Naive thymus-derived CD4-positive, alpha-beta T cell (primary cell): ENCODE measurements around the gene TSSC4. TPM values are rescaled to one million over a fixed set of nuclear protein-coding genes. Genes with fewer than 3 reads are reported as not detected.

Experiments used
- ATAC-seq: fragments of 150-1000 bp; cut with Tn5 transposase; 2 replicates; pipeline ENCODE4 v1.10.0; 2021; ENCODE audit warnings: mild to moderate bottlenecking, moderate library complexity
- CTCF ChIA-PET: fragments of 350-600 bp; sonication (Branson Sonifier 250); formaldehyde crosslinking; loops from one replicate; lab custom pipeline; 2021; ENCODE audit warnings: antibody characterized with exemption; lab: Charles Lee
- POLR2A ChIA-PET: fragments of 350-600 bp; sonication (Branson Sonifier 250); formaldehyde crosslinking; loops from one replicate; lab custom pipeline; 2021; ENCODE audit warnings: antibody characterized with exemption, inconsistent platforms; lab: Charles Lee
- DNase-seq, 9 donors: peaks; one replicate each; pipeline versions ENCODE4 v3.0.0 to v3.0.0-alpha.2; 2020 to 2022; ENCODE audit warnings: mixed read lengths in 1 of 9
- H3K27ac ChIP-seq: one replicate; pipeline ENCODE4 v1.7.0; 2013; ENCODE audit warnings: mild to moderate bottlenecking, low read depth, low read length, moderate library complexity
- H3K27me3 ChIP-seq, 2 donors: one replicate each; pipeline ENCODE4 v1.7.0; 2013; ENCODE audit warnings: low read length in 2 of 2, mild to moderate bottlenecking in 2 of 2, moderate library complexity in 2 of 2; ENCODE audit not compliant: control insufficient read depth in 2 of 2, insufficient read depth in 2 of 2
- H3K36me3 ChIP-seq, 3 experiments: 1 replicate in 2 of 3; 2 replicates in 1 of 3; pipeline ENCODE4 v1.7.0; 2013; ENCODE audit warnings: low read length in 3 of 3, mild to moderate bottlenecking in 3 of 3, moderate library complexity in 1 of 3; ENCODE audit not compliant: insufficient read depth in 3 of 3, control insufficient read depth in 2 of 3
- H3K4me1 ChIP-seq, 2 donors: one replicate each; pipeline ENCODE4 v1.7.0; 2013; ENCODE audit warnings: low read length in 2 of 2, mild to moderate bottlenecking in 2 of 2, moderate library complexity in 1 of 2; ENCODE audit not compliant: control insufficient read depth in 2 of 2, insufficient read depth in 2 of 2
- H3K4me3 ChIP-seq: 2 replicates; pipeline ENCODE4 v1.7.0; 2013; ENCODE audit warnings: mild to moderate bottlenecking, low read length
- H3K9me3 ChIP-seq, 3 experiments: 1 replicate in 2 of 3; 2 replicates in 1 of 3; pipeline ENCODE4 v1.7.0; 2013; ENCODE audit warnings: low read length in 3 of 3; ENCODE audit not compliant: control insufficient read depth in 2 of 3
- H3K27ac Mint-ChIP-seq, 9 donors: one replicate each; pipeline ENCODE4 v1.8.0; 2020 to 2022; ENCODE audit warnings: mixed read lengths in 9 of 9, mild to moderate bottlenecking in 8 of 9, moderate library complexity in 5 of 9, inconsistent platforms in 2 of 9
- H3K27me3 Mint-ChIP-seq, 5 donors: one replicate each; pipeline ENCODE4 v1.8.0; 2021 to 2022; ENCODE audit warnings: mixed read lengths in 5 of 5, mild to moderate bottlenecking in 1 of 5
- H3K36me3 Mint-ChIP-seq, 5 donors: one replicate each; pipeline ENCODE4 v1.8.0; 2020 to 2022; ENCODE audit warnings: mixed read lengths in 5 of 5, mild to moderate bottlenecking in 3 of 5, inconsistent platforms in 1 of 5
- H3K4me1 Mint-ChIP-seq, 7 donors: one replicate each; pipeline ENCODE4 v1.8.0; 2020 to 2022; ENCODE audit warnings: mixed read lengths in 7 of 7, mild to moderate bottlenecking in 3 of 7, inconsistent platforms in 1 of 7
- H3K4me3 Mint-ChIP-seq, 10 donors: one replicate each; pipeline ENCODE4 v1.8.0; 2020 to 2022; ENCODE audit warnings: mild to moderate bottlenecking in 10 of 10, mixed read lengths in 10 of 10, moderate library complexity in 6 of 10, inconsistent platforms in 2 of 10
- H3K9me3 Mint-ChIP-seq, 11 donors: one replicate each; pipeline ENCODE4 v1.8.0; 2020 to 2022; ENCODE audit warnings: mixed read lengths in 11 of 11, mild to moderate bottlenecking in 4 of 11, inconsistent platforms in 1 of 11, moderate library complexity in 1 of 11
- intact Hi-C, 2 donors: fragments of 100-400 bp; cut with micrococcal nuclease; formaldehyde crosslinking; loops; one replicate each; pipeline ENCODE4 v1.15.1; 2023
- polyA plus RNA-seq, 2 donors: library from polyadenylated mRNA; unstranded; fragments of 300-500 nt; fragmentation: Illumina TruSeq; gene quantifications; one replicate each; pipeline ENCODE4 v1.2.3, GENCODE V29; 2021
- total RNA-seq, 6 experiments: library from RNA in 5 of 6; stranded (reverse) in 5 of 6; gene quantifications; 1 replicate in 5 of 6; 2 replicates in 1 of 6; pipeline ENCODE4 v1.2.3 and lab custom pipeline; 2021 to 2026

The TSSC4 gene
- total and polyA plus RNA-seq, 7 experiments from 2014 or later = 43.6 to 83.7 (median 51.7) TPM

GRCh38 chr11:2451336-2451735 is 50.8 kb downstream of the TSSC4 start:
- no peaks in the 10 kb centered on the region for H3K9me3 Mint-ChIP-seq
- CTCF ChIA-PET = no interaction called here
- Histone ChIP-seq H3K27me3 (no peaks in the 10 kb centered on the region), H3K27ac (no peak overlapping the region), H3K4me1 (peaks cover 7 to 26% of the 10 kb centered on the region in 2 donors), H3K4me3 (no peak overlapping the region), H3K9me3 (no peaks in the 10 kb centered on the region), H3K36me3 (peaks cover 0 to 10% (median 0%) of the 10 kb centered on the region in 3 experiments)
- DNase-seq (no peak), ATAC-seq (no peak)
- no peak overlapping the region for H3K27ac Mint-ChIP-seq
- peaks cover 0 to 22% (median 4%) of the 10 kb centered on the region in 5 donors for H3K36me3 Mint-ChIP-seq
- H3K27me3 Mint-ChIP-seq = no peaks in the 10 kb centered on the region
- peaks cover 12 to 32% (median 21%) of the 10 kb centered on the region in 7 donors for H3K4me1 Mint-ChIP-seq
- intact Hi-C loops = no loop called here
- POLR2A ChIA-PET = no interaction called here
- H3K4me3 Mint-ChIP-seq = no peak overlapping the region

GRCh38 chr11:2451916-2452315 is 51.4 kb downstream of the TSSC4 start:
- Mint-ChIP-seq H3K27me3 (no peaks in the 10 kb centered on the region), H3K36me3 (peaks cover 0 to 22% (median 4%) of the 10 kb centered on the region in 5 donors), H3K9me3 (no peaks in the 10 kb centered on the region), H3K4me1 (peaks cover 10 to 31% (median 18%) of the 10 kb centered on the region in 7 donors), H3K27ac (peak overlapping the region in 1 of 9 donors; percentile 12), H3K4me3 (no peak overlapping the region)
- Histone ChIP-seq H3K36me3 (peaks cover 0 to 10% (median 0%) of the 10 kb centered on the region in 3 experiments), H3K4me3 (no peak overlapping the region), H3K9me3 (no peaks in the 10 kb centered on the region), H3K27me3 (no peaks in the 10 kb centered on the region), H3K27ac (no peak overlapping the region), H3K4me1 (peaks cover 2 to 20% of the 10 kb centered on the region in 2 donors)
- ChIA-PET POLR2A (interaction anchor here (0.7 to 0.9 kb wide), 2 partner anchors 17 to 22 kb away, joined by 3 read pairs; no protein-coding TSS in a partner anchor), CTCF (interaction anchor here (1.4 kb wide), 1 partner anchor 79 kb away, joined by 4 read pairs; no protein-coding TSS in a partner anchor)
- intact Hi-C loops = no loop called here
- DNase-seq = no peak
- no peak for ATAC-seq

- ChIA-PET CTCF (interaction anchor here (1.4 kb wide), 1 partner anchor 78 kb away, joined by 4 read pairs; no protein-coding TSS in a partner anchor), POLR2A (interaction anchor here (0.7 to 0.9 kb wide), 2 partner anchors 16 to 22 kb away, joined by 3 read pairs; no protein-coding TSS in a partner anchor)
- no peak for DNase-seq
These were observed 51.9 kb downstream of the TSSC4 start for GRCh38 chr11:2452321-2453012.

GRCh38 chr11:2453436-2453835 is 52.9 kb downstream of the TSSC4 start:
- Histone ChIP-seq H3K36me3 (peaks cover 0 to 10% (median 0%) of the 10 kb centered on the region in 3 experiments), H3K4me3 (no peak overlapping the region), H3K27ac (no peak overlapping the region), H3K27me3 (no peaks in the 10 kb centered on the region), H3K4me1 (peaks cover 0 to 5% of the 10 kb centered on the region in 2 donors), H3K9me3 (no peaks in the 10 kb centered on the region)
- Mint-ChIP-seq H3K4me1 (peaks cover 0 to 31% (median 9%) of the 10 kb centered on the region in 7 donors), H3K36me3 (peaks cover 0 to 22% (median 4%) of the 10 kb centered on the region in 5 donors), H3K9me3 (no peaks in the 10 kb centered on the region), H3K4me3 (no peak overlapping the region), H3K27me3 (no peaks in the 10 kb centered on the region), H3K27ac (no peak overlapping the region)
- ChIA-PET CTCF (interaction anchor here (0.6 kb wide), 1 partner anchor 160 kb away, joined by 4 read pairs; no protein-coding TSS in a partner anchor), POLR2A (interaction anchor here (1.7 kb wide), 1 partner anchor 12 kb away, joined by 8 read pairs; no protein-coding TSS in a partner anchor)
- ATAC-seq (no peak), DNase-seq (no peak)
- intact Hi-C loops = no loop called here

More at GRCh38 chr11:2452321-2453012, 51.9 kb downstream of the TSSC4 start:
- Histone ChIP-seq H3K9me3 (no peaks in the 10 kb centered on the region), H3K27me3 (no peaks in the 10 kb centered on the region), H3K36me3 (peaks cover 0 to 10% (median 0%) of the 10 kb centered on the region in 3 experiments), H3K4me1 (peaks cover 0 to 15% of the 10 kb centered on the region in 2 donors), H3K4me3 (no peak overlapping the region), H3K27ac (no peak overlapping the region)
- Mint-ChIP-seq H3K27ac (no peak overlapping the region), H3K4me1 (peaks cover 5 to 31% (median 13%) of the 10 kb centered on the region in 7 donors), H3K27me3 (no peaks in the 10 kb centered on the region), H3K4me3 (no peak overlapping the region), H3K36me3 (peaks cover 0 to 22% (median 4%) of the 10 kb centered on the region in 5 donors), H3K9me3 (no peaks in the 10 kb centered on the region)
- ATAC-seq = no peak
- intact Hi-C loops = no loop called here

Other genes with a start within 250 kb of the TSSC4 start
- gene INS, start 239.5 kb upstream of the TSSC4 start, total RNA-seq = not detected
- gene INS, start 239.5 kb upstream of the TSSC4 start, polyA plus RNA-seq = not detected
- gene TH, start 228.9 kb upstream of the TSSC4 start, total RNA-seq = not detected
- gene TH, start 228.9 kb upstream of the TSSC4 start, polyA plus RNA-seq = not detected
- 1 to 10 TPM in 1 of 5 experiments, under 1 TPM in 3, not detected in 1; 0.32 to 2.1 (median 0.45) TPM for gene ASCL2, start 130.2 kb upstream of the TSSC4 start, total RNA-seq
- not detected for gene ASCL2, start 130.2 kb upstream of the TSSC4 start, polyA plus RNA-seq
- 100 to 1,000 TPM in 3 of 5 experiments, 10 to 100 TPM in 2; 33.9 to 153 (median 112) TPM for gene C11orf21, start 98.8 kb upstream of the TSSC4 start, total RNA-seq
- 10 to 100 TPM; 10.7 to 14.4 TPM for gene C11orf21, start 98.8 kb upstream of the TSSC4 start, polyA plus RNA-seq
- gene TSPAN32, start 98.7 kb upstream of the TSSC4 start, total RNA-seq = 100 to 1,000 TPM in 2 of 5 experiments, 10 to 100 TPM in 3; 33.5 to 116 (median 70.3) TPM
- 10 to 100 TPM; 15.7 to 23.9 TPM for gene TSPAN32, start 98.7 kb upstream of the TSSC4 start, polyA plus RNA-seq
- gene CD81, start 23.4 kb upstream of the TSSC4 start, total RNA-seq = 100 to 1,000 TPM in 4 of 5 experiments, 10 to 100 TPM in 1; 97.5 to 173 (median 138) TPM
- 10 to 100 TPM; 19.0 to 39.6 TPM for gene CD81, start 23.4 kb upstream of the TSSC4 start, polyA plus RNA-seq
- 1 to 10 TPM in 1 of 5 experiments, under 1 TPM in 4; 0.05 to 1.1 (median 0.73) TPM for gene TRPM5, start 43.8 kb downstream of the TSSC4 start, total RNA-seq
- under 1 TPM in 1 of 2 donors, not detected in 1; 0.09 TPM for gene TRPM5, start 43.8 kb downstream of the TSSC4 start, polyA plus RNA-seq
- gene KCNQ1, start 44.3 kb downstream of the TSSC4 start, total RNA-seq = 10 to 100 TPM; 14.7 to 46.4 (median 41.4) TPM
- 10 to 100 TPM; 15.8 to 20.9 TPM for gene KCNQ1, start 44.3 kb downstream of the TSSC4 start, polyA plus RNA-seq